HepG2 (cell line): ENCODE data around the gene IVD.

Source experiments
- CBX5 ChIP-seq: sonication (generic); formaldehyde crosslinking; IDR thresholded peaks from 2 replicates; pipeline ENCODE4 v1.4.0; 2020; ENCODE audit warnings: missing genetic modification reagents, borderline replicate concordance
- FOXJ3 ChIP-seq: sonication (generic); formaldehyde crosslinking; IDR thresholded peaks from 2 replicates; pipeline ENCODE4 v1.4.0; 2020; ENCODE audit warnings: missing genetic modification reagents, mild to moderate bottlenecking, borderline replicate concordance
- HNRNPLL ChIP-seq: fragments of 200-400 bp; formaldehyde crosslinking; IDR thresholded peaks from 2 replicates; pipeline ENCODE4 v1.6.1; 2017; ENCODE audit warnings: mild to moderate bottlenecking, low read depth, low read length; ENCODE audit not compliant: poor library complexity, severe bottlenecking
- MYNN ChIP-seq: sonication (generic); formaldehyde crosslinking; IDR thresholded peaks from 2 replicates; pipeline ENCODE4 v1.4.0; 2020; ENCODE audit warnings: mild to moderate bottlenecking, low read depth, missing genetic modification reagents
- ZMYM4 ChIP-seq: sonication (generic); formaldehyde crosslinking; IDR thresholded peaks from 2 replicates; pipeline ENCODE4 v1.8.1; 2023; ENCODE audit warnings: mild to moderate bottlenecking, missing genetic modification reagents
- ZNF263 ChIP-seq: sonication (generic); formaldehyde crosslinking; IDR thresholded peaks from 2 replicates; pipeline ENCODE4 v1.4.0; 2020; ENCODE audit warnings: missing genetic modification reagents
- ZNF773 ChIP-seq: sonication (generic); formaldehyde crosslinking; IDR thresholded peaks from 2 replicates; pipeline ENCODE4 v1.4.0; 2020; ENCODE audit warnings: missing genetic modification reagents, borderline replicate concordance

DNA sequence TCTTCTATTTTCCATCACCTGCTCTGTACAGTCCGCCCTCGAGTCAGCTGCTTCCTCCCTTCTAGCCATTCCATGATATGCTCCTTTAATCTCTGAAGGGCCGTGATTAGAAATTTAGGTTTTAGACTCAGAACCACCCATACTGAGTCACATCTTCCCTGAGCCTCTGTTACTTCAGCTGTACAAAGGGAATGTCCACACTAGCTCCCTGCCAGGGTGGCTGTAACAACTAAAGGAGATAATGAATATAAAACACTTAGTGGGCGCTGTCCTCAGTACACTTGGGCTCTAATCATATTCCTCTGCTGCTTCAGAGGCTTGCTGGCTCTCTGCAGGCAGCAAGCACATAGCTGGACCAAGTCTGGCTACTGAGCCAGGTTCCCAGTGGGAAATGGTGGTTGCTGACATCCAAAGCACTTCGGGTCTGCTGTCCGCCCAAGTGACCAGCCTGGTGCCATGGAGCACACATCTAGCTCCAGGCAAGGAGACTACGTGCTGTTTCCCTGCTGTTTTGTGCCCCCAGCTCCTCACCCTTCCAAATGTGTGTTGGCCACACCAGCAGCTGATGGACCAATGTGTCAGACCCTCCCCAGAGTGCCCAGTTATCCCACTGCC, 64.3 kb downstream of the IVD start:
- TF ChIP-seq MYNN (no peak), CBX5 (CRISPR knock-in tag) (no peak), ZNF773 (CRISPR knock-in tag) (no peak), HNRNPLL (no peak), ZMYM4 (no peak), FOXJ3 (CRISPR knock-in tag) (no peak), ZNF263 (CRISPR knock-in tag) (no peak)
